PC-9 (cell line): ENCODE results near the gene HINFP.

Experiments
- EZH2 ChIP-seq: fragments of 200-600 bp; sonication (generic); IDR thresholded peaks from 2 replicates; pipeline ENCODE4 v1.8.0; 2017; ENCODE audit warnings: antibody characterized with exemption, low read depth
- TF ChIP-seq, protein P1 (sequence below): fragments of 200-600 bp; sonication (generic); conservative IDR thresholded peaks from 2 replicates; pipeline ENCODE4 v1.6.1; 2017; ENCODE audit warnings: mixed run types, antibody characterized with exemption, mild to moderate bottlenecking, moderate library complexity

DNA sequence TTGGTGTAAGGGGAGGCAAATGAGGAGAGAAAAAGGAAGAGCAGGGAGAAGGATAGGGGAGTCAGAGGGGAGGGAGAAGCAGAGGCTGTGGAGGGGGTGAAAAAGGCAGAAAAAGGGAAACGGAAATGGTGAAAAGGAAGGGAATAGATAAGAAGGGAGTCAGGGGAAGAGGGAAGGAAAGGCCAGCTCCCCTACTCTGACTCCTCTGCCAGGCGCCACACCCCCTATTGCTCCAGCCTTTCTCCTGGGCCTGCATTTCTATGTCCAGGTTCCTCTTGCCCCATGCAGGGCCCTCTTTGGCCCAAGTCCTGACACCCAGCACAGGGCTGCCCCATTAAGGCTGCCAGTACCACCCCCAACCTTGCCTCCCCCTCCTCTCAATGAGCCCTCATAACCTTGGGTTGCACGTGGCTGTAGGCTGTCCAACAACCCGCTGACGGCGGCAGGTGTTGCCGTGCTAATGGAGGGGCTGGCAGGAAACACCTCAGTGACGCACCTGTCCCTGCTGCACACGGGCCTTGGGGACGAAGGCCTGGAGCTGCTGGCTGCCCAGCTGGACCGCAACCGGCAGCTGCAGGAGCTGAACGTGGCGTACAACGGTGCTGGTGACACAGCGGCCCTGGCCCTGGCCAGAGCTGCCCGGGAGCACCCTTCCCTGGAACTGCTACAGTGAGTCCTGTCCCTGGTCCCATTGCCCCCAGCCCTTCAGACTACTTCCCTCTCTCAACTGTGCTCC is 60.5 kb downstream of the HINFP start:
- TF ChIP-seq, protein P1, sequence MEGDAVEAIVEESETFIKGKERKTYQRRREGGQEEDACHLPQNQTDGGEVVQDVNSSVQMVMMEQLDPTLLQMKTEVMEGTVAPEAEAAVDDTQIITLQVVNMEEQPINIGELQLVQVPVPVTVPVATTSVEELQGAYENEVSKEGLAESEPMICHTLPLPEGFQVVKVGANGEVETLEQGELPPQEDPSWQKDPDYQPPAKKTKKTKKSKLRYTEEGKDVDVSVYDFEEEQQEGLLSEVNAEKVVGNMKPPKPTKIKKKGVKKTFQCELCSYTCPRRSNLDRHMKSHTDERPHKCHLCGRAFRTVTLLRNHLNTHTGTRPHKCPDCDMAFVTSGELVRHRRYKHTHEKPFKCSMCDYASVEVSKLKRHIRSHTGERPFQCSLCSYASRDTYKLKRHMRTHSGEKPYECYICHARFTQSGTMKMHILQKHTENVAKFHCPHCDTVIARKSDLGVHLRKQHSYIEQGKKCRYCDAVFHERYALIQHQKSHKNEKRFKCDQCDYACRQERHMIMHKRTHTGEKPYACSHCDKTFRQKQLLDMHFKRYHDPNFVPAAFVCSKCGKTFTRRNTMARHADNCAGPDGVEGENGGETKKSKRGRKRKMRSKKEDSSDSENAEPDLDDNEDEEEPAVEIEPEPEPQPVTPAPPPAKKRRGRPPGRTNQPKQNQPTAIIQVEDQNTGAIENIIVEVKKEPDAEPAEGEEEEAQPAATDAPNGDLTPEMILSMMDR, result no peak
- TF ChIP-seq EZH2, result no peak
